DMS 273 (cell line): ENCODE measurements around the gene CLEC16A.

Source experiments
- DNase-seq: peaks from one replicate; lab custom pipeline; 2025; ENCODE audit not compliant: unreplicated experiment; lab: John Stamatoyannopoulos, UW

The CLEC16A gene

GRCh38 chr16:11165894-11166665, 221.7 kb downstream of the CLEC16A start:
- DNase-seq = no peak

GRCh38 chr16:11167581-11167980, 223.2 kb downstream of the CLEC16A start:
- peak; percentile 48 for DNase-seq

GRCh38 chr16:11168386-11169051, 224.2 kb downstream of the CLEC16A start:
- peak; percentile 98 for DNase-seq

- peak; percentile 32 for DNase-seq
Measured at GRCh38 chr16:11169641-11170040, 225.3 kb downstream of the CLEC16A start.

DNA sequence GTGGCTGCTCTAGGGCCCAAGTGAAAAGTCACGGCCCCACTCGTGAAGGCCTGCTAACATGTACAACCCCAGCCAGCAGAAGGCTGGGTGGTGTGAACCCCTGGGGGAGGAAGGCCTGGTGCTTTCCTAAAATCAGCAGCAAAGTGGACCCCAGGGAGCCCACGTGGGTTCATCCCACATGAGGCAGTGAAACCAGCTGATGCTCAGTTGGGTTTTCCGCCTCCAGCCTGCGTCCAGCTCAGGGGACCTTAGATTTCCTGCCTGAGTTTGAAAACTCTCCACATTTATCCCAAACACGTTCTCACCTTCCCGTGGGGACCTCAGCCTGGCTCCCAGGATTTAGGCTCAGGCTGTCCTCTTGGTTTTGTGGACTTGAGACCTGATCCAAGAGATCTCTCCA, 225.8 kb downstream of the CLEC16A start:
- no peak for DNase-seq

- no peak for DNase-seq
Measured at GRCh38 chr16:11170696-11171447, 226.5 kb downstream of the CLEC16A start.

GRCh38 chr16:11171448-11171709, 227.0 kb downstream of the CLEC16A start:
- no peak for DNase-seq

DNA sequence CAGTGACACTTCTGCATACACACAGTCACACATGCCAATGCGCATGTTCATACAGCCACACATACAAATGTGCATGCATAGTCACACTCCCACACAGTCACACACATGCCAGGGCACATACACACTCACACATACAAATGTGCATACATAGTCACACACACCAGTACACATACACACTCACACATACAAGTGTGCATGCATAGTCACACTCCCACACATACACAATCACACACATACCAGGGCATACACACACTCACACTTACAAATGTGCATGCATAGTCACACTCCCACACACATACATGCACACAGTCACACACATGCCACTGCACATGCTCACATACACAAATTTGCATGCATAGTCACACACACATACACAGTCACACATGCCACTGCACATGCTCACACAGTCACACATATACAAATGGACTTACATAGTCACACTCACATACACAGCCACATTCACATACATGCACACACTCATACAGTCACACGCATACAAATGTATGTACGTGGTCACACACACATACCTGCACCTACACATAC, 227.5 kb downstream of the CLEC16A start:
- DNase-seq = no peak

DNA sequence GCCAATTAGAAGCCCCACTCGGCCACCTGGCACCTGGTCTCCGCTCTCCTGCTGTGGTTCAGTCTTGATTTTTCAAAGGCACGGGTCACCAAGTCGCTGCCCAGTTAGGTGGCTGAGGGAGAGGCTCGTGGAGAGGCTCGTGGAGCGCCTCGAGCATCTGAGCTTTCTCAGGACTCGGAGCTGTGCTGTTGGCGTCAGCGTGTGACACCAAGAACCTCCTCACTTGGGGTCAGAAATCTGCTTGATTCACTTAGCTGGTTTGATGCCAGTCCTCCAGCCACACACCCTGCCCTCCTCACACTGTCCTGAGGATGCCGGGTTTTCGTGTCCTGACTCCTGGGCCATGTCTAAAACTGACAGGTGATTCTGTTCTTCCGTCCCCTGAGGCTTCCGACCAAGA, 229.1 kb downstream of the CLEC16A start:
- no peak for DNase-seq

DNA sequence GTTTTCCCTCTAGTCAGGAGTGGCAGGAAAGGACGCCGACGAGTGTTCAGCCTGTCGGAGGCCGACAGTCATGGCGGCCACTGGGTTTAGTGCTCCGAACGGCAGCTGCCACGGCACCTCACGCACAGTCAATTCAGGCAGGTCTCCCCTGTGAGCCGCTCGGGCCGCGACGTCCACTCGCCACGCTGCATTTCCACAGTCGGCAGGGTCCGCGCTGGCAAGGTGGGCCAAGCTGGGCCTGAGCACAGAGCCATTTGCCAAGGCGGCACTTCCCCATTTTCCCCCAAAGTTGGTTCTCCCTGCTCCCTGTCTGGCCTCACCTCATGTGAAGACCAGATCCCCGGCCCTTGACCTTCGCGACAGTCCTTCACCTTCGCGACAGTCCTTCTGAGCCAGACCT, 229.8 kb downstream of the CLEC16A start:
- DNase-seq = no peak

GRCh38 chr16:11175106-11175786, 230.9 kb downstream of the CLEC16A start:
- DNase-seq = no peak

DNA sequence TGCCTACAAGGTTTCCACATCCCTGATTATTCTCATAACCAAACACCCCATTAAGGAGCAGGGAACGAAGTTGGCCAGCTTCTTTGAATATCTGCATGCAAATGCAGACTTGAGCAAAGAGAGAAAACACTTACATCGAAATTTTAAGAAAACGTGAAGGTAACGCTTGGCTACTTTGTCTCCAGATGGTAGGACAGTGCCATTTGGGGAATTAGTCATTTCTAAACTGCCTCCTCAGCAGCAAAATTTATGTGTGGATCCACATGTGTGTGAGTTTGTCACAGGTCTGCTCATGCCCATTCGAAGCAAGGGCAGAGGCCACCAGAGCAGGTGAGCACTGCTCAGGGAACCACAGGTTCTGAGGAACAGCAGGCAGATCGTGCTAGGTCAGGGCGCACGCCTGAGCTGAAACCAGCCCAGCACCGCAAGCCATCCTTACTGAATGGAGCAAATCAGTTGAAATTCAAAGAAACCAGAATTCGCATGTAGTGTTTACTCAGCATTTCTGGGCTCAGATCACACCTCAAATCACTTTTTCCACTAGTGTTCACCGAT, 231.5 kb downstream of the CLEC16A start:
- no peak for DNase-seq

DNA sequence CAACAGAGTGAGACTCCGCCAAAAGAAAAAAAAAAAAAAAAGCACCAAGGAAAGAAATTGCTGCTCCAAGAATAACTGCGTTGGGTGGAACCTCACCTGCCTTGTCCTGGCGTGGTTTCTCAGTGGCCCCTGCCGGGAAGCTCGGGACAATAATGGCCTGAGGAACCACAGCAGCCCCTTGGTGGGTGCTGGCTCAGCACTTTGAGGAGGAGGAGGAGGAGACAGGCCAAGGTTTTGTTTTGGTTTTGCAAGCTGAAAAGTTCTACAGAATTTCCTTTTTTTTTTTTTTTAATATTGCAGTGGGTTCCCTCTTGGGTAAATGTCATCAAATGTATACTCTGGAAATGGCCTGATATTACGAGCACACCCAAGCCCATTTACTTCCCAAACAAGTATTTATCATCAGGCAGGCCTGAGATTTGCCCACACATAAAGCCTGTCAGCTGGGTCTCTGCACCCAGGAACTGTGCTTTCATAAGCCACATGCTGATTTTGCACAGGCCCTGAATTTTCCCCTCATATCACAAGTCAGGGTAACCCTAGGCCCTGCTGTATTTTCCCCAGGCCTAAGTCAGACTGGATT, 233.3 kb downstream of the CLEC16A start:
- DNase-seq = no peak

GRCh38 chr16:11178424-11178823, 234.1 kb downstream of the CLEC16A start:
- no peak for DNase-seq

- DNase-seq = no peak
Measured at GRCh38 chr16:11179574-11179973, 235.2 kb downstream of the CLEC16A start.

DNA sequence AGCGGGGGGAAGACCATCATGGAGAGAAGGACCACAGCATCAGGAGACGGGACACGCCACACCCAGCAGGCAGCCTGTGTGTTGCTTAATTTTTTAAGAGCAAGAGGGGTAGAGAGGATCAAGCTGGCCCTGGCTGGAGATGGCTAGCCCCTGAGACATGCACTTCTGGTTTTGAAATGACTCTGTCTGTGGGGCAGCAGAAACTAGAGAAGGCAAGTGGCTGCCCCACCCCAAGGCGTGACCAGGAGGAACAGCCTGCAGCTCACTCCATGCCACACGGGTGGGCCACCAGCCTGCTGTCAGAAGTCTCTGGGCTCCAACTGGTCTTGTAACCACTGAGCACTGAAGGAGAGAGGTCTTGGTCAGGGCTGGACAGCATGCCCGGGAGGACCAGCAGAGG, 236.1 kb downstream of the CLEC16A start:
- DNase-seq = no peak

- no peak for DNase-seq
Measured at GRCh38 chr16:11181242-11181898, 237.0 kb downstream of the CLEC16A start.

DNA sequence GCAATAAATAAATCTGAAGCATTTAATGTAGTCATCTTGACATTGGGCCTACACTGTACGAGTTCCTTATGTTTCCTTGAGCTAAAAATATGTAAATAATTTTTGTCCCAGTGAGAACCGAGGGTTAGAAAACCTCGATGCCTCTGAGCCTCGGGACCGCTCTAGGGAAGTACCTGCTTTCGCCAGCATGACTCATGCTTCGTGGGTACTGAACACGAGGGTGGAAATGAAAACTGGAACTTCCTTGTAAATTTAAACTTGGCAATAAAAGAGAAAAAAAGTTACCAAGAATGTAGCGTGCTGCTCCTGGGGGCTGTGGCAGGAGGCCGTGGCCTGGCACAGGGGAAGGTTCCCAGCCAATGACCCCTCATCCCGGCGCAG, 237.5 kb downstream of the CLEC16A start:
- no peak for DNase-seq

GRCh38 chr16:11182411-11182810, 238.0 kb downstream of the CLEC16A start:
- no peak for DNase-seq
